Ammon's horn (tissue), 1 donor: Measurements from ENCODE around the gene SPPL2A.

ENCODE experiments used
- DNase-seq: peaks from one replicate; pipeline ENCODE4 v3.0.0-alpha.2; 2016; ENCODE audit warnings: low spot score

SPPL2A gene

DNA sequence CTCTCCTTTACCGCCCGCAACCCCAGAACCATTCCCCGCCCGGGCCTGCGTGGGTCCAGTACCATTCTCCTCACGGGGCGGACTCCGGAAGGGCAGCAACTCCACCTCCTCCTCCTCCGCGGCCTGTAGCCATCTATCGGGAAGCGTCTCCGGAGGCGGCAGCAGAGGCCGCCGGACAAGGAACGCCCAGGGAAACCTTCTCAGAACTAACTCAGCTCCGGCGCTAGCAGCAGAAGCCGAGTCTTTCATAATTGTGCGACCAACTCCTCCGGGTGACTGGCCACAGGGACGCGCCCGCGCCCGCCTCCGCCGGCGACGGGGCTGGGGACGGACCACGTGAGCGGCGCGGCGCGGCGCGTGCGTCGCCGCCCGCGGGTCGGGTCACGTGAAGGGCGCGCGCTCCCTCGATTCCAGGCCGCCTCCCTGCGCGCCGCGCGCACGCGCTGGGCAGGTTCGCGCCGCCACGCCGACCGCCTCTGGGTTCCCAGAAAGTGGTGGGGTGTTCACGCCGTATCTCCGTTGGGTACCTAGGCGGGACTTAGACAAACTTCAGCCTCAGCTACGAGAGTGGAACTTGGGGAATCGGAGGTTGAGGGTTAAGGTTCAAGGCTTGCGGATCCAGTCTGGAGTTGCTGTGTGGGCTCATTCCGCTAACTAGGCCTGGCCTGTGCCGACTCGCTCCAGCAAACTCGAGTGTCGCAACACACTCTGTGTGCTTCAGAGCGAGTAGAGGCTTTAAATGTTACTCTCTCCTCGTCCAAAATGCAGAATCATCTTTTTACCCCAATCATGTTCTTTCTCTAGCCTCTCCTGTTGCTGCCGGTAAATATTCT is 78.8 kb downstream of the SPPL2A start, which contains the start of gene TRPM7:
Gene TRPM7, minus strand, starts transcription at position 329 of the 833 bp plus-strand sequence. Its CDS starts 264 bp downstream, at position 65.
- DNase-seq = peak; percentile 88

- DNase-seq = peak; percentile 70
Observed at GRCh38 chr15:50685976-50686468, 79.5 kb downstream of the SPPL2A start.

DNA sequence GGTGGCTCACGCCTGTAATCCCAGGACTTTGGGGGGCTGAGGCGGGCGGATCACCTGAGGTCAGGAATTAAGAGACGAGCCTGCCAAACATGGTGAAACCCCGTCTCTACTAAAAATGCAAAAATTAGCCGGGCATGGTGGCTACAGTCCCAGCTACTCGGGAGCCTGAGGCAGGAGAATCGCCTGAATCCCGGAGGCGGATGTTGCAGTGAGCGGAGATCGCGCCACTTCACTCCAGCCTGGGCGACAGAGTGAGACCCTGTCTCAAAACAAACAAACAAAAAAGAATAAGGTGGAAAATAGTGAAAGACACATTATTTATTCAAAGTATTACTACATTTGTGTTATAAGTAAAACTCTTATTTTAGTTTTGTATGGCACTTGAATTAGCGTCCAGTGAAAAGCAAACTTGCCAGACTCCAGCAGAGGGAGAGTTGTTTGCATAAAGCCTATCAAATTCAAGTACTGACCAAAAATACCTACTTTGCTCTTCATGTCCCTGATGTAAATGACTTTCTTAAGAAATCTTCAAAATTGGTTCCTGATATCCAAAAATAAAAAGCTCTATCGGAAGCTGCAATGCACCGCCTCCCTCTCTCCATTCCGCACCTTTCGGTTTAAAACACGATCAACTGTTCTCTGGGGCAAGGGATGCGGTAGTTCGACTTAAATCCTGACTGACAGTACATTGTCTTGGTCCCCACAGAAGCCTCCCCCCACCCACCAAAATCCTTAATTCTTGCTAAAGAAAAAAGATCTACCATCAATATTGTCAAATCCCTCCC is 80.1 kb downstream of the SPPL2A start:
- peak; percentile 2 for DNase-seq

GRCh38 chr15:50681467-50681866 is 84.0 kb downstream of the SPPL2A start:
- no peak for DNase-seq

- DNase-seq = no peak
Observed at GRCh38 chr15:50676799-50677483, 88.6 kb downstream of the SPPL2A start.

- no peak for DNase-seq
Observed at GRCh38 chr15:50675535-50676144, 89.9 kb downstream of the SPPL2A start.

GRCh38 chr15:50670115-50670514 is 95.4 kb downstream of the SPPL2A start:
- DNase-seq = no peak

GRCh38 chr15:50669611-50670010 is 95.9 kb downstream of the SPPL2A start:
- DNase-seq = no peak

- DNase-seq = no peak
Observed at GRCh38 chr15:50665938-50666337, 99.6 kb downstream of the SPPL2A start.

DNA sequence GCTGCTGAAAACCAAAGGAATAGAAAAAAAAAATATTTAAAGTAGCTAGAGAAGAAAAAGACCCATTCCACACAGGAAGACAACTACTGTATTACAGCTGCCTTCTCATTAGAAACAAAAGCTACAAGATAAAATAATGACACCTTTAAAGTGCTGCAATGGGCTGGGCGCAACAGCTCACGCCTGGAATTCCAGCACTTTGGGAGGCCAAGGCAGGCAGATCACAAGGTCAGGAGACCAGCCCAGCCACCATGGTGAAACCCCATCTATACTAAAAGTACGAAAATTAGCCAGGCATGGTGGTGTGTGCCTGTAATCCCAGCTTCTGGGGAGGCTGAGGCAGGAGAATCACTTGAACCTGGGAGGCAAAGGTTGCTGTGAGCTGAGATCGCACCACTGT is 110.0 kb downstream of the SPPL2A start:
- no peak for DNase-seq

- DNase-seq = no peak
Observed at GRCh38 chr15:50653156-50653743, 112.3 kb downstream of the SPPL2A start.

- no peak for DNase-seq
Observed at GRCh38 chr15:50652671-50653070, 112.8 kb downstream of the SPPL2A start.
